ENCODE results near the gene KRT77. TPM values are rescaled to one million over a fixed set of nuclear protein-coding genes. Genes with fewer than 3 reads are reported as not detected.

KRT77 gene
- total and polyA plus RNA-seq, 7 donors, result 0.01 to 0.04 TPM; not detected in 5

DNA sequence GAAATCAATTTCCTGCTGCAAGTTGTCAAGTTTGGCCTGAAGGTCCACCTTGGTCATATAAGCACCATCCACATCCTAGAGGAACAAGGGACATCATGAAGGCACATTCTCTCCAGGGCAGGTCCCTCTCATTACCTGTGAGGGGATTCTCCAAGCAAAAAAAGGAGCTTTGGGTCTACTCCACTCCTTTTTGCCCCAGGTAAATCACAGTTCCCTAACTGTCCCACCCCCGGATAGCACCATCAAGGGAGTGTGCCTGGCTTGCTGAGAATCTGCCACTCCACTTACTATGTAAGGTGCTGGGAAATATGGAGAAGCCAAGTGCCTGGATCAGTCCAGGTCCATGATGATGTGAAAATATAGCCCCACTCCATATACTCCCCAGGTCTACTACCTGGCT, 25.7 kb downstream of the KRT77 start:
- no peaks in the 10 kb centered on the region for H3K4me1 ChIP-seq
- TF ChIP-seq CTCF (IDR thresholded peaks at IDR 0.05), result no peak
- WGBS, 3 donors, result 76 to 91% (median 85%) methylated on average over 1 of the region's 1 CpG
- no peak for ATAC-seq
- no peaks in the 10 kb centered on the region for H3K9me3 ChIP-seq
- no peak overlapping the region for H3K4me3 ChIP-seq
- intact Hi-C loops (cut with DNase I), result no loop called here
- peaks cover 0 to 5% (median 0%) of the 10 kb centered on the region in 3 donors for H3K27me3 ChIP-seq (ENCODE audit: insufficient read depth in 3 of 3, low read length in 2 of 3)
- H3K36me3 ChIP-seq (ENCODE audit: insufficient read depth in 1 of 2, low read depth in 1 of 2), result no peaks in the 10 kb centered on the region
- no peak for DNase-seq
- no peak overlapping the region for H3K27ac ChIP-seq

- Histone ChIP-seq H3K4me1 (no peaks in the 10 kb centered on the region), H3K27me3 (ENCODE audit: insufficient read depth in 3 of 3, low read length in 2 of 3) (peaks cover 0 to 5% (median 0%) of the 10 kb centered on the region in 3 donors), H3K4me3 (no peak overlapping the region), H3K27ac (no peak overlapping the region), H3K36me3 (ENCODE audit: insufficient read depth in 1 of 2, low read depth in 1 of 2) (no peaks in the 10 kb centered on the region), H3K9me3 (no peaks in the 10 kb centered on the region)
- no peak for ATAC-seq
- no peak for DNase-seq
- TF ChIP-seq CTCF (IDR thresholded peaks at IDR 0.05), result no peak
- 80 to 83% (median 82%) methylated on average over 5 of the region's 5 CpGs for WGBS, 3 donors
- intact Hi-C loops (cut with DNase I), result no loop called here
Observed at GRCh38 chr12:52677126-52677525, 26.2 kb downstream of the KRT77 start.

GRCh38 chr12:52676163-52676562, 27.2 kb downstream of the KRT77 start:
- WGBS, 3 donors, result 88 to 93% (median 93%) methylated on average over 7 of the region's 7 CpGs
- Histone ChIP-seq H3K27me3 (ENCODE audit: insufficient read depth in 3 of 3, low read length in 2 of 3) (peaks cover 0 to 5% (median 0%) of the 10 kb centered on the region in 3 donors), H3K27ac (no peak overlapping the region), H3K9me3 (no peaks in the 10 kb centered on the region), H3K4me3 (no peak overlapping the region), H3K36me3 (ENCODE audit: insufficient read depth in 1 of 2, low read depth in 1 of 2) (no peaks in the 10 kb centered on the region), H3K4me1 (no peaks in the 10 kb centered on the region)
- no peak for TF ChIP-seq CTCF (IDR thresholded peaks at IDR 0.05)
- intact Hi-C loops (cut with DNase I), result no loop called here
- DNase-seq, result no peak
- ATAC-seq, result no peak

DNA sequence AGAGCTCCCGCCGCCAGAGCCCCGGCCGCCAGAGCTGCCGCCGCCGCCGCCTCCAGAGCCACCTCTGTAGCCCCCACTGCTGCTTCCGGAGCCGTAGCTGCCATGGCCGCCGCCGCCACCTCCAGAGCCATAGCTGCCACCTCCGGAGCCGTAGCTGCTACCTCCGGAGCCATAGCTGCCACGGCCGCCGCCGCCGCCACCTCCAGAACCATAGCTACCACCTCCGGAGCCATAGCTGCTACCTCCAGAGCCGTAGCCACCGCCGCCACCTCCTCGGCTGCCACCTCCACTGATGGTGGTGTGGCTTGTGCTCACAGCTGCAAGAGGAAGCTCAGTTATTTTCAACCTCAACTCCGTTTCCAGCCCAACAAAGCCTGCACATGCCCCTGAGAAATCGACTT, 28.0 kb downstream of the KRT77 start:
- 90 to 94% (median 91%) methylated on average over 26 to 28 of the region's 28 CpGs for WGBS, 3 donors
- H3K4me1 ChIP-seq, result no peaks in the 10 kb centered on the region
- peaks cover 0 to 3% (median 0%) of the 10 kb centered on the region in 3 donors for H3K27me3 ChIP-seq (ENCODE audit: insufficient read depth in 3 of 3, low read length in 2 of 3)
- no peak overlapping the region for H3K27ac ChIP-seq
- DNase-seq (no peak), ATAC-seq (no peak)
- intact Hi-C loops (cut with DNase I), result no loop called here
- no peaks in the 10 kb centered on the region for H3K36me3 ChIP-seq (ENCODE audit: insufficient read depth in 1 of 2, low read depth in 1 of 2)
- no peaks in the 10 kb centered on the region for H3K9me3 ChIP-seq
- TF ChIP-seq CTCF (IDR thresholded peaks at IDR 0.05), result no peak
- H3K4me3 ChIP-seq, result no peak overlapping the region

DNA sequence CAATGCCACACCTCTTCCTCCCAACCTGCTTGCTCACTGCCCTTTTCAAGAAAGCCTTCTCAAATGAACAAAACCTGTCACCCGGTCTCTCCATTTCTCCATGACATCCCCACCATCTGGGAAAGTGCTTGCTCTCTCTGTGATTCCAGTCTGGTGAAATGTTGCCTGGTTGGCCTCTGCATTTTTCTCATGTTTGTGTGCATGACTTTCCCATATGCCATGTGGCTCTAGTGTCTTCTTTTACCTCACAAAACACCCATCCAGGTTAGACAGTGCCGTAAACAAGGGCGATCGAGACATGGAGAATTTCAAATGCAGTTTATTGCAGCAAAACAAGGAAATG, 28.9 kb downstream of the KRT77 start:
- DNase-seq, result no peak
- TF ChIP-seq CTCF (IDR thresholded peaks at IDR 0.05), result no peak
- WGBS, 3 donors, result 76 to 81% (median 80%) methylated on average over 4 of the region's 4 CpGs
- Histone ChIP-seq H3K9me3 (no peaks in the 10 kb centered on the region), H3K4me3 (no peak overlapping the region), H3K27ac (no peak overlapping the region), H3K4me1 (no peaks in the 10 kb centered on the region), H3K36me3 (ENCODE audit: insufficient read depth in 1 of 2, low read depth in 1 of 2) (no peaks in the 10 kb centered on the region), H3K27me3 (ENCODE audit: insufficient read depth in 3 of 3, low read length in 2 of 3) (peaks cover 0 to 4% (median 3%) of the 10 kb centered on the region in 3 donors)
- intact Hi-C loops (cut with DNase I), result no loop called here
- no peak for ATAC-seq
